B cell (primary cell): ENCODE measurements around the gene DNAAF8. TPM values are rescaled to one million over a fixed set of nuclear protein-coding genes. Genes with fewer than 3 reads are reported as not detected.

Source experiments
- ATAC-seq: fragments of 200-7000 bp; cut with Tn5 transposase; one replicate; pipeline ENCODE4 v1.10.0; 2021; ENCODE audit warnings: low read depth, mild to moderate bottlenecking, moderate number of reproducible peaks, moderate library complexity
- CTCF ChIA-PET: fragments of 350-600 bp; sonication (Branson Sonifier 250); formaldehyde crosslinking; loops from one replicate; lab custom pipeline; 2021; ENCODE audit warnings: antibody characterized with exemption, inconsistent platforms; lab: Charles Lee
- POLR2A ChIA-PET: fragments of 350-600 bp; sonication (Branson Sonifier 250); formaldehyde crosslinking; loops from one replicate; lab custom pipeline; 2021; ENCODE audit warnings: antibody characterized with exemption; lab: Charles Lee
- DNase-seq: peaks from one replicate; pipeline ENCODE4 v3.0.0; 2013
- H2AFZ ChIP-seq: 2 replicates; pipeline ENCODE4 v1.6.1; 2012; ENCODE audit warnings: mild to moderate bottlenecking, low read depth, low read length; ENCODE audit not compliant: insufficient read depth, poor library complexity, severe bottlenecking
- H3K27ac ChIP-seq, 2 donors: 1 replicate in 1 of 2; 2 replicates in 1 of 2; pipeline ENCODE4 v1.5.1; 2012 to 2013; ENCODE audit warnings: low read length in 2 of 2, mild to moderate bottlenecking in 2 of 2, moderate library complexity in 1 of 2
- H3K27me3 ChIP-seq, 4 experiments: fragments of 200-600 bp in 1 of 4; sonication (generic) in 1 of 4; replicated peaks in 1 of 4; 1 replicate in 2 of 4; 2 replicates in 2 of 4; pipeline versions ENCODE4 v1.6.1 to v1.7.0; 2013 to 2016; ENCODE audit warnings: low read length in 3 of 4, mild to moderate bottlenecking in 2 of 4, mixed read lengths in 1 of 4, moderate library complexity in 1 of 4; ENCODE audit not compliant: insufficient read depth in 4 of 4, control insufficient read depth in 3 of 4; ENCODE audit errors: control extremely low read depth in 1 of 4
- H3K36me3 ChIP-seq, 2 experiments: replicated peaks in 1 of 2; 1 replicate in 1 of 2; 2 replicates in 1 of 2; pipeline versions ENCODE4 v1.6.1 to v1.7.1; 2013; ENCODE audit warnings: low read length in 1 of 2; ENCODE audit not compliant: insufficient read depth in 2 of 2, control insufficient read depth in 1 of 2; ENCODE audit errors: control extremely low read depth in 1 of 2, extremely low read depth in 1 of 2
- H3K4me1 ChIP-seq, 2 donors: fragments of 200-600 bp in 1 of 2; sonication (generic) in 1 of 2; 1 replicate in 1 of 2; 2 replicates in 1 of 2; pipeline versions ENCODE4 v1.5.1 to v1.6.1; 2013 to 2017; ENCODE audit warnings: low read length in 2 of 2; ENCODE audit not compliant: control insufficient read depth in 2 of 2, insufficient read depth in 2 of 2
- H3K4me2 ChIP-seq: replicated peaks from 2 replicates; pipeline ENCODE3; 2012; ENCODE audit warnings: mild to moderate bottlenecking, low read depth, low read length; ENCODE audit not compliant: poor library complexity, severe bottlenecking
- H3K4me3 ChIP-seq, 5 experiments: fragments of 200-600 bp in 1 of 5; sonication (generic) in 1 of 5; 1 replicate in 3 of 5; 2 replicates in 2 of 5; pipeline versions ENCODE4 v1.5.1 to v1.7.0; 2011 to 2016; ENCODE audit warnings: low read length in 4 of 5, mild to moderate bottlenecking in 4 of 5, low read depth in 2 of 5, control low read depth in 1 of 5, moderate library complexity in 1 of 5; ENCODE audit not compliant: insufficient read depth in 1 of 5; ENCODE audit errors: control extremely low read depth in 1 of 5, extremely low read depth in 1 of 5
- H3K79me2 ChIP-seq: fragments of 200-600 bp; sonication (generic); one replicate; pipeline ENCODE4 v1.6.0; 2016; ENCODE audit warnings: low read length; ENCODE audit not compliant: control insufficient read depth, insufficient read depth
- H3K9ac ChIP-seq: fragments of 200-600 bp; sonication (generic); 2 replicates; pipeline ENCODE4 v1.6.1; 2017; ENCODE audit warnings: mild to moderate bottlenecking, low read length, moderate library complexity
- H3K9me3 ChIP-seq, 3 donors: one replicate each; pipeline versions ENCODE4 v1.6.1 to v1.7.1; 2013; ENCODE audit warnings: low read length in 2 of 3; ENCODE audit not compliant: control insufficient read depth in 2 of 3, insufficient read depth in 1 of 3; ENCODE audit errors: control extremely low read depth in 1 of 3
- H4K20me1 ChIP-seq: 2 replicates; pipeline ENCODE4 v1.6.0; 2012; ENCODE audit warnings: mild to moderate bottlenecking, low read length; ENCODE audit not compliant: insufficient read depth, control insufficient read depth, poor library complexity, severe bottlenecking
- H3K27ac Mint-ChIP-seq: one replicate; pipeline ENCODE4 v1.8.0; 2021; ENCODE audit warnings: mixed read lengths
- H3K27me3 Mint-ChIP-seq: one replicate; pipeline ENCODE4 v1.8.0; 2021; ENCODE audit warnings: mixed read lengths
- H3K4me1 Mint-ChIP-seq: one replicate; pipeline ENCODE4 v1.8.0; 2021; ENCODE audit warnings: mixed read lengths
- H3K4me3 Mint-ChIP-seq: one replicate; pipeline ENCODE4 v1.8.0; 2021; ENCODE audit warnings: mixed read lengths
- H3K9me3 Mint-ChIP-seq: one replicate; pipeline ENCODE4 v1.8.0; 2022; ENCODE audit warnings: mixed read lengths; ENCODE audit not compliant: insufficient read depth
- EZH2 ChIP-seq: IDR thresholded peaks from 2 replicates; pipeline ENCODE4 v1.6.1; 2012; ENCODE audit warnings: borderline replicate concordance, low read depth, mild to moderate bottlenecking, moderate library complexity, low read length; ENCODE audit not compliant: insufficient read depth, poor library complexity, severe bottlenecking
- WGBS: methylation state at CpG from one replicate; pipeline ENCODE4 v1.1.5; 2013; ENCODE audit warnings: missing lambda C conversion rate; ENCODE audit not compliant: insufficient coverage; 5-methylcytosine and 5-hydroxymethylcytosine counted together
- intact Hi-C: fragments of 100-400 bp; cut with micrococcal nuclease; formaldehyde crosslinking; loops from one replicate; pipeline ENCODE4 v1.10.0; 2022
- polyA plus RNA-seq: library from polyadenylated mRNA; depleted of rRNA; stranded (reverse); fragments of >200 nt; gene quantifications from 2 replicates; pipeline ENCODE4 v1.2.3, GENCODE V29; 2012
- total RNA-seq, 2 donors: library from RNA; stranded (reverse); fragments of 120-200 nt in 1 of 2; gene quantifications; 1 replicate in 1 of 2; 2 replicates in 1 of 2; pipeline versions ENCODE4 v1.2.3 to v1.2.4, GENCODE V29; 2013 to 2022
- TF ChIP-seq, protein P1 (sequence below): fragments of 200-600 bp; IDR thresholded peaks from one replicate; pipeline ENCODE4 v1.8.0; 2022; ENCODE audit warnings: antibody characterized with exemption, mild to moderate bottlenecking

DNAAF8 gene
- total and polyA plus RNA-seq, 2 donors (not counting 1 experiment from before 2014, with no cell fraction given): 0.09 to 0.44 TPM

DNA sequence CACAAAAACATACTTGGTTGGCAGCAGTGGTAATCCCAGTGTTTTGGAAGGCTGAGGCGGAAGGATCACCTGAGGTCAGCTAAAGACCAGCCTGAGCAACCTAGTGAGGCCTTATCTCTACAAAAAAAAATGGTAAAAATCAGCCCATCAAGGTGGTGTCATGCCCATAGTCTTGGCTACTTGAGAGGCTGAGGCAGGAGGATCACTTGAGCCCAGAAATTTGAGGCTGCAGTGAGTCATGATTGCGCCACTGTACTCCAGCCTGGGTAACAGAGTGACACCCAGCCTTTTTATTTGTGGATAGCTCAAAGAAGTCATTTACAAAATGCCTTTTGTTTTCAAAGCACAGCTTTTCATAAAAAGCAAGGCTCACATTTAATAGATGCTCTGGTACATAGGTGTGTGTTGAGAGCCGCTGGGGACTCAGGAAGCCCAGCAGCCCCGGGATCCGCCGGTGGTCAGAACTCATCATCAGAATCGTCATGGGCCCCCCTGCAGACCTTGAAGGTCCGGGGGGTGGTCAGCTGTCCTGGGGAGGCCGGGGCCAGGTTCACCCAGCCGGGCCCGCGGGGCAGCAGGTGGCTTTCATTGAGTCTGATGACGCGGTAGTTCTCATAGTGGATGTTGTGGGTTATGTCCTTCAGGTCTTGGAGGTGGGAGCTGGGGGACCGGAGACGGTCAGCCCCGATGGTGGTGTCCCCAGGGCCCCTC lies 43.2 kb downstream of the DNAAF8 start:
- intact Hi-C loops: no loop called here
- H3K4me2 ChIP-seq: no peak overlapping the region
- TF ChIP-seq, protein P1, sequence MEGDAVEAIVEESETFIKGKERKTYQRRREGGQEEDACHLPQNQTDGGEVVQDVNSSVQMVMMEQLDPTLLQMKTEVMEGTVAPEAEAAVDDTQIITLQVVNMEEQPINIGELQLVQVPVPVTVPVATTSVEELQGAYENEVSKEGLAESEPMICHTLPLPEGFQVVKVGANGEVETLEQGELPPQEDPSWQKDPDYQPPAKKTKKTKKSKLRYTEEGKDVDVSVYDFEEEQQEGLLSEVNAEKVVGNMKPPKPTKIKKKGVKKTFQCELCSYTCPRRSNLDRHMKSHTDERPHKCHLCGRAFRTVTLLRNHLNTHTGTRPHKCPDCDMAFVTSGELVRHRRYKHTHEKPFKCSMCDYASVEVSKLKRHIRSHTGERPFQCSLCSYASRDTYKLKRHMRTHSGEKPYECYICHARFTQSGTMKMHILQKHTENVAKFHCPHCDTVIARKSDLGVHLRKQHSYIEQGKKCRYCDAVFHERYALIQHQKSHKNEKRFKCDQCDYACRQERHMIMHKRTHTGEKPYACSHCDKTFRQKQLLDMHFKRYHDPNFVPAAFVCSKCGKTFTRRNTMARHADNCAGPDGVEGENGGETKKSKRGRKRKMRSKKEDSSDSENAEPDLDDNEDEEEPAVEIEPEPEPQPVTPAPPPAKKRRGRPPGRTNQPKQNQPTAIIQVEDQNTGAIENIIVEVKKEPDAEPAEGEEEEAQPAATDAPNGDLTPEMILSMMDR: no peak
- TF ChIP-seq EZH2: no peak
- no peaks in the 10 kb centered on the region for H3K79me2 ChIP-seq
- Mint-ChIP-seq H3K27me3 (no peaks in the 10 kb centered on the region), H3K9me3 (no peaks in the 10 kb centered on the region), H3K4me3 (no peak overlapping the region), H3K4me1 (peaks cover 1% of the 10 kb centered on the region), H3K27ac (no peak overlapping the region)
- H3K9ac ChIP-seq: no peak overlapping the region
- H3K36me3 ChIP-seq: no peaks in the 10 kb centered on the region
- no peak overlapping the region for H2AFZ ChIP-seq
- H4K20me1 ChIP-seq: no peaks in the 10 kb centered on the region
- no peak overlapping the region for H3K27ac ChIP-seq
- H3K4me3 ChIP-seq: no peak overlapping the region
- DNase-seq (no peak), ATAC-seq (no peak)
- 84% methylated on average over 11 of the region's 17 CpGs for WGBS
- ChIA-PET POLR2A (no interaction called here), CTCF (no interaction called here)
- no peaks in the 10 kb centered on the region for H3K4me1 ChIP-seq
- H3K27me3 ChIP-seq: no peaks in the 10 kb centered on the region
- no peaks in the 10 kb centered on the region for H3K9me3 ChIP-seq

DNA sequence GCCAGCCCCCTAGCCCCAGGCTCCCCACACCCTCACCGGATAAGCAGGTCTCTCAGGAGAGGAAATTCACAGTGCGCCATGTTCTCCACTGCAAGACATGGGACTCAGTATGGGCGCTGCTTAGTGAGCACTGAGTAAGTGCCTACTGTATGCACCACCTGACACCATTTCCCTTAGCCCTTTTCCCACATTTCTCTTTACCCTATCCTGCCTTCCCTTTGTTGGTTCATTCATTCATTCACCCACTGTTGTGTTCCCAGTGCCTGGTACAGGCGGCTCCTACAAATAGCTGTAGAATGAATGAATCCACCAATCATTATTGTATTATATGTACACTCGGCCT lies 43.7 kb downstream of the DNAAF8 start:
- WGBS: 94% methylated on average over 3 of the region's 5 CpGs
- no peaks in the 10 kb centered on the region for H3K9me3 ChIP-seq
- no peak overlapping the region for H3K4me3 ChIP-seq
- H2AFZ ChIP-seq: no peak overlapping the region
- DNase-seq (no peak), ATAC-seq (no peak)
- no peak overlapping the region for H3K9ac ChIP-seq
- H3K9me3 Mint-ChIP-seq: no peaks in the 10 kb centered on the region
- no peaks in the 10 kb centered on the region for H3K27me3 Mint-ChIP-seq
- intact Hi-C loops: no loop called here
- ChIA-PET POLR2A (no interaction called here), CTCF (no interaction called here)
- H3K36me3 ChIP-seq: no peaks in the 10 kb centered on the region
- H4K20me1 ChIP-seq: no peaks in the 10 kb centered on the region
- H3K4me1 ChIP-seq: no peaks in the 10 kb centered on the region
- H3K27ac Mint-ChIP-seq: no peak overlapping the region
- no peak overlapping the region for H3K27ac ChIP-seq
- H3K4me1 Mint-ChIP-seq: peaks cover 1% of the 10 kb centered on the region
- H3K79me2 ChIP-seq: no peaks in the 10 kb centered on the region
- no peak overlapping the region for H3K4me3 Mint-ChIP-seq
- TF ChIP-seq EZH2: no peak
- TF ChIP-seq, protein P1: no peak
- no peaks in the 10 kb centered on the region for H3K27me3 ChIP-seq
- no peak overlapping the region for H3K4me2 ChIP-seq
